Neural progenitor cell (in vitro differentiated cells): Measurements from ENCODE around the gene GBP6. TPM values are rescaled to one million over a fixed set of nuclear protein-coding genes. Genes with fewer than 3 reads are reported as not detected.
"Not testable (repeated sequence)": the region's sequence is repeated elsewhere in the genome, so short reads cannot be mapped to it uniquely, and the experiment has no call there.

Experiments
- DNase-seq: peaks from one replicate; pipeline ENCODE4 v3.0.0-alpha.2; 2016; ENCODE audit warnings: low spot score
- H2AFZ ChIP-seq: fragments of 200-600 bp; sonication (generic); replicated peaks from 2 replicates; pipeline ENCODE4 v1.6.1; 2016; ENCODE audit warnings: antibody characterized with exemption
- H3F3A ChIP-seq: fragments of 200-600 bp; sonication (generic); 2 replicates; pipeline ENCODE4 v1.6.1; 2016; ENCODE audit warnings: antibody characterized with exemption, low read depth
- H3K27ac ChIP-seq: fragments of 200-600 bp; sonication (generic); 2 replicates; pipeline ENCODE4 v1.5.1; 2016; ENCODE audit warnings: mild to moderate bottlenecking
- H3K27me3 ChIP-seq: fragments of 200-600 bp; sonication (generic); 2 replicates; pipeline ENCODE4 v1.6.1; 2016; ENCODE audit warnings: mild to moderate bottlenecking, moderate library complexity
- H3K36me3 ChIP-seq: fragments of 200-600 bp; sonication (generic); 2 replicates; pipeline ENCODE4 v1.5.1; 2016
- H3K4me1 ChIP-seq: fragments of 200-600 bp; sonication (generic); 2 replicates; pipeline ENCODE4 v1.6.1; 2016; ENCODE audit warnings: mixed run types
- H3K4me2 ChIP-seq: fragments of 200-600 bp; sonication (generic); 2 replicates; pipeline ENCODE4 v1.6.1; 2016
- H3K4me3 ChIP-seq: fragments of 200-600 bp; sonication (generic); 2 replicates; pipeline ENCODE4 v1.5.1; 2016
- H3K79me2 ChIP-seq: fragments of 200-600 bp; sonication (generic); 2 replicates; pipeline ENCODE4 v1.6.1; 2016; ENCODE audit warnings: low read depth
- H3K9ac ChIP-seq: fragments of 200-600 bp; sonication (generic); 2 replicates; pipeline ENCODE4 v1.6.1; 2016
- H3K9me3 ChIP-seq: fragments of 200-600 bp; sonication (generic); 2 replicates; pipeline ENCODE4 v1.5.1; 2016; ENCODE audit warnings: low read depth
- H4K20me1 ChIP-seq: fragments of 200-600 bp; sonication (generic); 2 replicates; pipeline ENCODE4 v1.6.1; 2016; ENCODE audit warnings: low read depth
- H3K27ac Mint-ChIP-seq: 3 replicates; pipeline ENCODE4 v1.8.0; 2021; ENCODE audit warnings: mixed read lengths
- H3K27me3 Mint-ChIP-seq: 2 replicates; pipeline ENCODE4 v1.8.0; 2022; ENCODE audit warnings: low read depth, mild to moderate bottlenecking, inconsistent platforms, moderate library complexity, mixed read lengths; ENCODE audit not compliant: insufficient read depth
- H3K36me3 Mint-ChIP-seq: 3 replicates; pipeline ENCODE4 v1.8.0; 2021; ENCODE audit warnings: mixed read lengths
- H3K4me1 Mint-ChIP-seq: 3 replicates; pipeline ENCODE4 v1.8.0; 2021; ENCODE audit warnings: mixed read lengths
- H3K4me3 Mint-ChIP-seq: 3 replicates; pipeline ENCODE4 v1.8.0; 2021; ENCODE audit warnings: mild to moderate bottlenecking, moderate library complexity, mixed read lengths
- H3K9me3 Mint-ChIP-seq: 3 replicates; pipeline ENCODE4 v1.8.0; 2020; ENCODE audit warnings: mixed read lengths
- CTCF ChIP-seq: fragments of 200-600 bp; sonication (generic); IDR thresholded peaks from 2 replicates; pipeline ENCODE4 v1.5.1; 2017; ENCODE audit warnings: antibody characterized with exemption, mild to moderate bottlenecking
- EZH2 ChIP-seq: fragments of 200-600 bp; sonication (generic); IDR thresholded peaks from 2 replicates; pipeline ENCODE4 v1.6.1; 2017; ENCODE audit warnings: antibody characterized with exemption, mild to moderate bottlenecking, moderate library complexity
- EZH2phosphoT487 ChIP-seq: fragments of 200-600 bp; sonication (generic); IDR thresholded peaks from 2 replicates; pipeline ENCODE4 v1.6.1; 2017; ENCODE audit warnings: antibody characterized with exemption
- total RNA-seq: library from RNA; depleted of rRNA; stranded (reverse); fragments of >200 nt; gene quantifications from 2 replicates; pipeline ENCODE4 v1.2.3, GENCODE V29; 2015; ENCODE audit warnings: low replicate concordance

Gene GBP6
- total RNA-seq, 1 donor from 2014 or later: not detected

GRCh38 chr1:89332461-89332860 lies 31.4 kb upstream of the GBP6 start:
- Histone ChIP-seq H3K9me3 (no peaks in the 10 kb centered on the region), H3K79me2 (no peaks in the 10 kb centered on the region), H3K9ac (no peak overlapping the region), H4K20me1 (no peaks in the 10 kb centered on the region), H3K4me1 (no peaks in the 10 kb centered on the region), H3K36me3 (no peaks in the 10 kb centered on the region), H2AFZ (no peak overlapping the region), H3K4me2 (no peak overlapping the region), H3F3A (no peaks in the 10 kb centered on the region), H3K27me3 (no peaks in the 10 kb centered on the region), H3K27ac (no peak overlapping the region), H3K4me3 (no peak overlapping the region)
- no peak overlapping the region for H3K27ac Mint-ChIP-seq
- no peaks in the 10 kb centered on the region for H3K9me3 Mint-ChIP-seq
- peaks cover 2% of the 10 kb centered on the region for H3K27me3 Mint-ChIP-seq
- H3K36me3 Mint-ChIP-seq: no peaks in the 10 kb centered on the region
- TF ChIP-seq EZH2: no peak
- no peak for TF ChIP-seq EZH2phosphoT487
- no peak for TF ChIP-seq CTCF
- H3K4me3 Mint-ChIP-seq: no peak overlapping the region
- no peaks in the 10 kb centered on the region for H3K4me1 Mint-ChIP-seq
- DNase-seq: no peak

GRCh38 chr1:89335486-89335885 lies 28.4 kb upstream of the GBP6 start:
- H3K27me3 ChIP-seq: no peaks in the 10 kb centered on the region
- no peak for DNase-seq
- H3K27me3 Mint-ChIP-seq: peaks cover 2% of the 10 kb centered on the region
- H3K9me3 Mint-ChIP-seq: no peaks in the 10 kb centered on the region
- H3K79me2 ChIP-seq: no peaks in the 10 kb centered on the region
- H4K20me1 ChIP-seq: no peaks in the 10 kb centered on the region
- H3K4me2 ChIP-seq: no peak overlapping the region
- no peaks in the 10 kb centered on the region for H3K36me3 ChIP-seq
- H3K4me3 Mint-ChIP-seq: no peak overlapping the region
- no peaks in the 10 kb centered on the region for H3K4me1 Mint-ChIP-seq
- no peak overlapping the region for H3K27ac Mint-ChIP-seq
- H3K9ac ChIP-seq: no peak overlapping the region
- H2AFZ ChIP-seq: no peak overlapping the region
- TF ChIP-seq CTCF (no peak), EZH2 (no peak), EZH2phosphoT487 (no peak)
- H3K9me3 ChIP-seq: no peaks in the 10 kb centered on the region
- H3K4me1 ChIP-seq: no peaks in the 10 kb centered on the region
- H3K36me3 Mint-ChIP-seq: no peaks in the 10 kb centered on the region
- no peaks in the 10 kb centered on the region for H3F3A ChIP-seq
- H3K4me3 ChIP-seq: no peak overlapping the region
- no peak overlapping the region for H3K27ac ChIP-seq

GRCh38 chr1:89337903-89338302 lies 26.0 kb upstream of the GBP6 start:
- Histone ChIP-seq H3K36me3 (no peaks in the 10 kb centered on the region), H3K4me2 (no peak overlapping the region), H3K4me3 (no peak overlapping the region), H3K27me3 (no peaks in the 10 kb centered on the region), H4K20me1 (no peaks in the 10 kb centered on the region), H3K9ac (no peak overlapping the region), H2AFZ (no peak overlapping the region), H3F3A (no peaks in the 10 kb centered on the region), H3K9me3 (no peaks in the 10 kb centered on the region), H3K4me1 (no peaks in the 10 kb centered on the region), H3K27ac (no peak overlapping the region), H3K79me2 (no peaks in the 10 kb centered on the region)
- no peaks in the 10 kb centered on the region for H3K27me3 Mint-ChIP-seq
- DNase-seq: no peak
- TF ChIP-seq CTCF (no peak), EZH2 (no peak), EZH2phosphoT487 (no peak)
- H3K27ac Mint-ChIP-seq: no peak overlapping the region
- no peaks in the 10 kb centered on the region for H3K9me3 Mint-ChIP-seq
- H3K36me3 Mint-ChIP-seq: no peaks in the 10 kb centered on the region
- H3K4me3 Mint-ChIP-seq: no peak overlapping the region
- H3K4me1 Mint-ChIP-seq: no peaks in the 10 kb centered on the region

GRCh38 chr1:89339039-89339438 lies 24.8 kb upstream of the GBP6 start:
- Histone ChIP-seq H3K9me3 (no peaks in the 10 kb centered on the region), H3F3A (no peaks in the 10 kb centered on the region), H3K4me3 (no peak overlapping the region), H3K4me1 (no peaks in the 10 kb centered on the region), H4K20me1 (no peaks in the 10 kb centered on the region), H2AFZ (no peak overlapping the region), H3K36me3 (no peaks in the 10 kb centered on the region), H3K4me2 (no peak overlapping the region), H3K27ac (no peak overlapping the region), H3K27me3 (no peaks in the 10 kb centered on the region), H3K9ac (no peak overlapping the region), H3K79me2 (no peaks in the 10 kb centered on the region)
- Mint-ChIP-seq H3K9me3 (no peaks in the 10 kb centered on the region), H3K4me1 (no peaks in the 10 kb centered on the region), H3K36me3 (no peaks in the 10 kb centered on the region), H3K4me3 (no peak overlapping the region), H3K27me3 (no peaks in the 10 kb centered on the region), H3K27ac (no peak overlapping the region)
- TF ChIP-seq EZH2phosphoT487 (no peak), EZH2 (no peak), CTCF (no peak)
- DNase-seq: no peak

- not testable (repeated sequence) for H3F3A ChIP-seq, H3K9ac ChIP-seq, H4K20me1 ChIP-seq, H3K4me3 Mint-ChIP-seq, H3K36me3 ChIP-seq, H3K4me2 ChIP-seq, H3K4me1 ChIP-seq, H3K36me3 Mint-ChIP-seq, H3K27me3 ChIP-seq, H3K27me3 Mint-ChIP-seq, H3K4me1 Mint-ChIP-seq, H3K4me3 ChIP-seq, H3K79me2 ChIP-seq, H3K9me3 ChIP-seq, H3K27ac Mint-ChIP-seq, H2AFZ ChIP-seq, DNase-seq, H3K27ac ChIP-seq, H3K9me3 Mint-ChIP-seq
Observed at GRCh38 chr1:89345479-89345878, 18.4 kb upstream of the GBP6 start.
